Peyer's patch (tissue), 4 donors: Measurements from ENCODE around the gene CNN2. TPM values are rescaled to one million over a fixed set of nuclear protein-coding genes. Genes with fewer than 3 reads are reported as not detected.

ENCODE experiments used
- DNase-seq, 3 donors: peaks; one replicate each; pipeline ENCODE4 v3.0.0-alpha.2; 2017 to 2019
- H3K27ac ChIP-seq, 4 donors: fragments of 200-600 bp; sonication (generic); one replicate each; pipeline ENCODE4 v1.5.1; 2016 to 2019
- H3K27me3 ChIP-seq, 2 donors: fragments of 200-600 bp; sonication (generic); one replicate each; pipeline ENCODE4 v1.5.1; 2019
- H3K36me3 ChIP-seq, 3 donors: fragments of 200-600 bp; sonication (generic); one replicate each; pipeline ENCODE4 v1.5.1; 2016 to 2019
- H3K4me1 ChIP-seq, 4 donors: fragments of 200-600 bp; sonication (generic); one replicate each; pipeline ENCODE4 v1.5.1; 2016 to 2019
- H3K4me3 ChIP-seq, 4 donors: fragments of 200-600 bp; sonication (generic); 1 replicate in 3 of 4; 2 replicates in 1 of 4; pipeline ENCODE4 v1.5.1; 2016 to 2019; ENCODE audit warnings: mild to moderate bottlenecking in 1 of 4
- H3K9me3 ChIP-seq, 4 donors: fragments of 200-600 bp; sonication (generic); one replicate each; pipeline ENCODE4 v1.5.1; 2016 to 2019; ENCODE audit warnings: mild to moderate bottlenecking in 1 of 4
- CTCF ChIP-seq, 6 experiments: fragments of 450-650 bp in 4 of 6; fragments of 200-600 bp in 2 of 6; sonication (generic) in 1 of 6; IDR thresholded peaks; one replicate each; pipeline ENCODE4 v1.5.1; 2017 to 2019; ENCODE audit warnings: antibody characterized with exemption in 6 of 6, mild to moderate bottlenecking in 3 of 6, moderate library complexity in 1 of 6
- POLR2A ChIP-seq, 2 donors: fragments of 450-650 bp; IDR thresholded peaks; one replicate each; pipeline ENCODE4 v1.5.1; 2017; ENCODE audit warnings: antibody characterized with exemption in 2 of 2, mild to moderate bottlenecking in 2 of 2, moderate library complexity in 2 of 2
- total RNA-seq, 4 donors: library from RNA; depleted of rRNA; stranded (reverse); fragments of >200 nt; gene quantifications; one replicate each; pipeline ENCODE4 v1.1.0, GENCODE V29; 2016

Gene CNN2
- 10 to 100 TPM; 20.6 to 47.0 (median 22.6) TPM for total RNA-seq

GRCh38 chr19:1025960-1026782, at the start of gene CNN2:
TSS of gene CNN2 (plus strand) at chr19:1026608. CDS start at chr19:1026662, 54 bp downstream.
- Histone ChIP-seq H3K4me3 (peak within 1 kb of the TSS; percentile 81 to 96 (median 86)), H3K4me1 (peaks cover 0 to 44% (median 11%) of the 10 kb centered on the region in 4 donors), H3K27me3 (no peaks in the 10 kb centered on the region), H3K27ac (peak within 1 kb of the TSS; percentile 87 to 99 (median 96)), H3K9me3 (no peaks in the 10 kb centered on the region), H3K36me3 (no peaks in the 10 kb centered on the region)
- peak; percentile 82 to 91 (median 84) for DNase-seq
- TF ChIP-seq CTCF (IDR thresholded peaks at IDR 0.05) (no peak), POLR2A (IDR thresholded peaks at IDR 0.05) (peak; percentile 58 to 65)

GRCh38 chr19:977058-977464, 49.3 kb upstream of the CNN2 start:
- TF ChIP-seq POLR2A (IDR thresholded peaks at IDR 0.05) (no peak), CTCF (IDR thresholded peaks at IDR 0.05) (no peak)
- DNase-seq: no peak
- H3K4me3 ChIP-seq: no peak overlapping the region
- no peak overlapping the region for H3K27ac ChIP-seq
- H3K27me3 ChIP-seq: no peaks in the 10 kb centered on the region
- H3K36me3 ChIP-seq: no peaks in the 10 kb centered on the region
- no peaks in the 10 kb centered on the region for H3K9me3 ChIP-seq
- H3K4me1 ChIP-seq: no peaks in the 10 kb centered on the region

GRCh38 chr19:979318-979741, 47.1 kb upstream of the CNN2 start:
- Histone ChIP-seq H3K4me3 (no peak overlapping the region), H3K27ac (no peak overlapping the region)
- DNase-seq: no peak

GRCh38 chr19:980133-980998, 46.0 kb upstream of the CNN2 start:
- H3K27me3 ChIP-seq: no peaks in the 10 kb centered on the region
- H3K4me1 ChIP-seq: peaks cover 4 to 23% (median 8%) of the 10 kb centered on the region in 4 donors
- H3K9me3 ChIP-seq: no peaks in the 10 kb centered on the region
- H3K27ac ChIP-seq: no peak overlapping the region
- no peak overlapping the region for H3K4me3 ChIP-seq
- no peaks in the 10 kb centered on the region for H3K36me3 ChIP-seq
- no peak for TF ChIP-seq CTCF (IDR thresholded peaks at IDR 0.05)
- no peak for TF ChIP-seq POLR2A (IDR thresholded peaks at IDR 0.05)
- no peak for DNase-seq

More at GRCh38 chr19:979318-979741, 47.1 kb upstream of the CNN2 start:
- Histone ChIP-seq H3K27me3 (no peaks in the 10 kb centered on the region), H3K4me1 (peaks cover 4 to 15% (median 6%) of the 10 kb centered on the region in 4 donors), H3K9me3 (no peaks in the 10 kb centered on the region), H3K36me3 (no peaks in the 10 kb centered on the region)
- TF ChIP-seq POLR2A (IDR thresholded peaks at IDR 0.05) (no peak), CTCF (IDR thresholded peaks at IDR 0.05) (no peak)

GRCh38 chr19:982567-983170, 43.7 kb upstream of the CNN2 start:
- H3K4me3 ChIP-seq: peak overlapping the region; percentile 7 to 54 (median 28)
- no peaks in the 10 kb centered on the region for H3K27me3 ChIP-seq
- peak overlapping the region in 1 of 4 donors; percentile 44 for H3K27ac ChIP-seq

More at GRCh38 chr19:982567-983170, 43.7 kb upstream of the CNN2 start:
- no peaks in the 10 kb centered on the region for H3K9me3 ChIP-seq
- TF ChIP-seq CTCF (IDR thresholded peaks at IDR 0.05) (peak; percentile 97 to 99 (median 98)), POLR2A (IDR thresholded peaks at IDR 0.05) (no peak)
- peak; percentile 67 to 88 (median 86) for DNase-seq
- H3K4me1 ChIP-seq: peaks cover 4 to 24% (median 8%) of the 10 kb centered on the region in 4 donors
- peaks cover 0 to 10% (median 0%) of the 10 kb centered on the region in 3 donors for H3K36me3 ChIP-seq
